K562 (cell line): ENCODE results near the gene UBE2N. TPM values are rescaled to one million over a fixed set of nuclear protein-coding genes. Genes with fewer than 3 reads are reported as not detected.
A peak's percentile ranks its signal among the peaks of the same experiment; 100 is the strongest.

Experiments used
- BHLHE40 ChIP-seq: IDR thresholded peaks from 2 replicates; pipeline ENCODE4 v1.6.1; 2011; ENCODE audit warnings: low read length, improper control_type of control experiment
- CCAR2 ChIP-seq: fragments of 200-400 bp; formaldehyde crosslinking; IDR thresholded peaks from 2 replicates; pipeline ENCODE4 v1.6.1; 2017; ENCODE audit warnings: mild to moderate bottlenecking, low read depth, low read length
- CEBPG ChIP-seq, 3 experiments: fragments of 200-800 bp in 1 of 3; sonication (Bioruptor generic) in 1 of 3; sonication (generic) in 1 of 3; formaldehyde crosslinking in 1 of 3; IDR thresholded peaks in 2 of 3; conservative IDR thresholded peaks in 1 of 3; 2 replicates each; pipeline versions ENCODE4 v1.6.1 to v1.8.0; 2016 to 2022; ENCODE audit warnings: missing compliant biosample characterization in 2 of 3, missing genetic modification characterization in 2 of 3, mild to moderate bottlenecking in 1 of 3, missing genetic modification reagents in 1 of 3
- COPS2 ChIP-seq: fragments of 450-650 bp; conservative IDR thresholded peaks from 2 replicates; pipeline ENCODE4 v1.6.1; 2016; ENCODE audit warnings: mild to moderate bottlenecking, moderate library complexity
- DEAF1 ChIP-seq: fragments of 450-650 bp; formaldehyde crosslinking; IDR thresholded peaks from 2 replicates; pipeline ENCODE4 v1.4.0; 2020; ENCODE audit warnings: mild to moderate bottlenecking, moderate library complexity
- MTA1 ChIP-seq: fragments of 450-650 bp; IDR thresholded peaks from 2 replicates; pipeline ENCODE4 v1.6.1; 2017; ENCODE audit warnings: borderline replicate concordance
- PRDM10 ChIP-seq: fragments of 450-650 bp; IDR thresholded peaks from 2 replicates; pipeline ENCODE4 v1.6.1; 2018; ENCODE audit not compliant: partially characterized antibody
- PTRF ChIP-seq: fragments of 450-650 bp; IDR thresholded peaks from 2 replicates; pipeline ENCODE4 v1.6.1; 2016; ENCODE audit warnings: mild to moderate bottlenecking, missing genetic modification characterization, missing compliant biosample characterization
- SFPQ ChIP-seq: fragments of 200-400 bp; formaldehyde crosslinking; IDR thresholded peaks from 2 replicates; pipeline ENCODE4 v1.6.1; 2017; ENCODE audit warnings: mild to moderate bottlenecking, low read depth, low read length, moderate library complexity
- ZBTB49 ChIP-seq: sonication (generic); formaldehyde crosslinking; IDR thresholded peaks from 2 replicates; pipeline ENCODE4 v1.8.0; 2022; ENCODE audit warnings: missing genetic modification reagents, mild to moderate bottlenecking, borderline replicate concordance
- ZNF184 ChIP-seq: sonication (generic); formaldehyde crosslinking; IDR thresholded peaks from 2 replicates; pipeline ENCODE4 v1.5.0; 2020; ENCODE audit warnings: missing genetic modification reagents
- ZNF449 ChIP-seq: fragments of 250-450 bp; sonication (Bioruptor Pico); IDR thresholded peaks from 2 replicates; pipeline ENCODE4 v1.8.0; 2022; ENCODE audit warnings: moderate library complexity, mild to moderate bottlenecking, inconsistent platforms
- ZNF778 ChIP-seq: fragments of 450-650 bp; formaldehyde crosslinking; IDR thresholded peaks from 2 replicates; pipeline ENCODE4 v1.4.0; 2020; ENCODE audit warnings: mild to moderate bottlenecking, moderate library complexity
- polyA plus RNA-seq, 8 experiments: library from polyadenylated mRNA; depleted of rRNA in 4 of 8; stranded (reverse) in 5 of 8; unstranded in 3 of 8; fragments of >200 nt; fragmentation: Nextera tagmentation in 2 of 8; fragmentation: Illumina TruSeq in 1 of 8; extraction: Ambion mirVana in 2 of 8; extraction: Trizol in 1 of 8; gene quantifications; 2 replicates each; pipeline versions ENCODE4 v1.2.1 to v1.2.3, GENCODE V29; 2011 to 2014; ENCODE audit warnings: inconsistent platforms in 1 of 8, missing spikeins in 1 of 8
- total RNA-seq, 7 experiments: library from RNA; depleted of rRNA in 6 of 7; stranded (reverse); fragments of >200 nt in 6 of 7; fragmentation: Illumina TruSeq in 2 of 7; extraction: Trizol in 2 of 7; gene quantifications; 2 replicates each; pipeline versions ENCODE4 v1.2.1 to v1.2.3, GENCODE V29; 2011 to 2021; ENCODE audit warnings: low replicate concordance in 1 of 7

The UBE2N gene
- total and polyA plus RNA-seq, 9 of the 15 experiments (the other 6 are each of a cell fraction or from before 2014, with no cell fraction given): 189 to 826 (median 260) TPM

GRCh38 chr12:93467351-93468007 is 25.7 kb upstream of the UBE2N start, which contains the start of gene MRPL42 (continued):
- TF ChIP-seq DEAF1 (CRISPR knock-in tag) (peak; percentile 11; the same call in 1 of the 2 replicates), COPS2 (no peak), ZNF778 (CRISPR knock-in tag) (no peak), ZNF449 (CRISPR knock-in tag) (0 out of 2 replicates have a peak, but pooled peaks have one; percentile 29), PTRF (tag) (no peak), CCAR2 (no peak), MTA1 (peak; percentile 67), SFPQ (no peak), BHLHE40 (no peak), ZNF184 (CRISPR knock-in tag) (no peak), ZBTB49 (CRISPR knock-in tag) (no peak), CEBPG (CRISPR knock-in tag; IDR thresholded peaks at IDR 0.05) (no peak), CEBPG (tag; conservative IDR thresholded peaks at IDR 0.05 in 1 of 2, IDR thresholded peaks at IDR 0.05 in 1 of 2) (no peak), PRDM10 (no peak)
